Stimulated activated naive CD8-positive, alpha-beta T cell treated with anti-CD3 and anti-CD28 coated beads, Interleukin-15, Interleukin-2, amounts not matched to agents 100 U/mL and 50 U/mL, for 24 hours (primary cell): Measurements from ENCODE around the gene ADH4.
"Not testable (repeated sequence)": the region's sequence is repeated elsewhere in the genome, so short reads cannot be mapped to it uniquely, and the experiment has no call there.

Experiments used
- ATAC-seq: fragments of 150-1000 bp; cut with Tn5 transposase; one replicate; pipeline ENCODE4 v1.10.0; 2021
- DNase-seq: peaks from one replicate; pipeline ENCODE4 v3.0.0; 2021

Gene ADH4

GRCh38 chr4:99144070-99144469 is at the start of gene ADH4:
ADH4 (minus strand) TSS chr4:99144297; CDS start chr4:99144222, 75 bp downstream.
- ATAC-seq (no peak), DNase-seq (no peak)

- DNase-seq (no peak), ATAC-seq (no peak)
Observed at GRCh38 chr4:99190336-99190735, 46.2 kb upstream of the ADH4 start.

- not testable (repeated sequence) for DNase-seq, ATAC-seq
Observed at GRCh38 chr4:99189900-99190299, 45.8 kb upstream of the ADH4 start.

GRCh38 chr4:99186029-99186428 is 41.9 kb upstream of the ADH4 start:
- no peak for ATAC-seq
- DNase-seq = no peak

- ATAC-seq (no peak), DNase-seq (no peak)
Observed at GRCh38 chr4:99185581-99185980, 41.5 kb upstream of the ADH4 start.

- ATAC-seq (no peak), DNase-seq (no peak)
Observed at GRCh38 chr4:99180382-99181070, 36.4 kb upstream of the ADH4 start.

GRCh38 chr4:99179626-99180025 is 35.5 kb upstream of the ADH4 start:
- no peak for DNase-seq
- ATAC-seq = no peak

GRCh38 chr4:99179178-99179577 is 35.1 kb upstream of the ADH4 start:
- ATAC-seq (no peak), DNase-seq (no peak)

- no peak for DNase-seq
- no peak for ATAC-seq
Observed at GRCh38 chr4:99166544-99166943, 22.4 kb upstream of the ADH4 start.

GRCh38 chr4:99165978-99166377 is 21.9 kb upstream of the ADH4 start:
- no peak for DNase-seq
- no peak for ATAC-seq

GRCh38 chr4:99161373-99162099 is 17.4 kb upstream of the ADH4 start:
- DNase-seq (no peak), ATAC-seq (no peak)

GRCh38 chr4:99159699-99160098 is 15.6 kb upstream of the ADH4 start:
- DNase-seq = no peak
- no peak for ATAC-seq

- no peak for ATAC-seq
Observed at GRCh38 chr4:99157478-99157935, 13.4 kb upstream of the ADH4 start.

GRCh38 chr4:99156992-99157391 is 12.9 kb upstream of the ADH4 start:
- ATAC-seq = no peak
- DNase-seq = no peak

More at GRCh38 chr4:99157478-99157935, 13.4 kb upstream of the ADH4 start:
- DNase-seq = no peak

GRCh38 chr4:99154658-99155342 is 10.7 kb upstream of the ADH4 start:
- ATAC-seq = no peak

GRCh38 chr4:99151995-99152394 is 7.9 kb upstream of the ADH4 start:
- DNase-seq = no peak
- ATAC-seq = no peak

More at GRCh38 chr4:99154658-99155342, 10.7 kb upstream of the ADH4 start:
- no peak for DNase-seq

- ATAC-seq = no peak
- DNase-seq = no peak
Observed at GRCh38 chr4:99151452-99151851, 7.4 kb upstream of the ADH4 start.

- DNase-seq = no peak
- no peak for ATAC-seq
Observed at GRCh38 chr4:99149426-99150019, 5.4 kb upstream of the ADH4 start.

- ATAC-seq = no peak
- DNase-seq = no peak
Observed at GRCh38 chr4:99148550-99148949, 4.5 kb upstream of the ADH4 start.

- no peak for DNase-seq
Observed at GRCh38 chr4:99144587-99144986, 490 bp upstream of the ADH4 start.

GRCh38 chr4:99136329-99136728 is 7.8 kb downstream of the ADH4 start:
- DNase-seq (no peak), ATAC-seq (no peak)

More at GRCh38 chr4:99144587-99144986, 490 bp upstream of the ADH4 start:
- no peak for ATAC-seq

GRCh38 chr4:99135541-99136162 is 8.4 kb downstream of the ADH4 start:
- ATAC-seq = no peak
- DNase-seq = no peak
